ENCODE data around the gene ITGA7. TPM values are rescaled to one million over a fixed set of nuclear protein-coding genes. Genes with fewer than 3 reads are reported as not detected.

Gene ITGA7, protein sequence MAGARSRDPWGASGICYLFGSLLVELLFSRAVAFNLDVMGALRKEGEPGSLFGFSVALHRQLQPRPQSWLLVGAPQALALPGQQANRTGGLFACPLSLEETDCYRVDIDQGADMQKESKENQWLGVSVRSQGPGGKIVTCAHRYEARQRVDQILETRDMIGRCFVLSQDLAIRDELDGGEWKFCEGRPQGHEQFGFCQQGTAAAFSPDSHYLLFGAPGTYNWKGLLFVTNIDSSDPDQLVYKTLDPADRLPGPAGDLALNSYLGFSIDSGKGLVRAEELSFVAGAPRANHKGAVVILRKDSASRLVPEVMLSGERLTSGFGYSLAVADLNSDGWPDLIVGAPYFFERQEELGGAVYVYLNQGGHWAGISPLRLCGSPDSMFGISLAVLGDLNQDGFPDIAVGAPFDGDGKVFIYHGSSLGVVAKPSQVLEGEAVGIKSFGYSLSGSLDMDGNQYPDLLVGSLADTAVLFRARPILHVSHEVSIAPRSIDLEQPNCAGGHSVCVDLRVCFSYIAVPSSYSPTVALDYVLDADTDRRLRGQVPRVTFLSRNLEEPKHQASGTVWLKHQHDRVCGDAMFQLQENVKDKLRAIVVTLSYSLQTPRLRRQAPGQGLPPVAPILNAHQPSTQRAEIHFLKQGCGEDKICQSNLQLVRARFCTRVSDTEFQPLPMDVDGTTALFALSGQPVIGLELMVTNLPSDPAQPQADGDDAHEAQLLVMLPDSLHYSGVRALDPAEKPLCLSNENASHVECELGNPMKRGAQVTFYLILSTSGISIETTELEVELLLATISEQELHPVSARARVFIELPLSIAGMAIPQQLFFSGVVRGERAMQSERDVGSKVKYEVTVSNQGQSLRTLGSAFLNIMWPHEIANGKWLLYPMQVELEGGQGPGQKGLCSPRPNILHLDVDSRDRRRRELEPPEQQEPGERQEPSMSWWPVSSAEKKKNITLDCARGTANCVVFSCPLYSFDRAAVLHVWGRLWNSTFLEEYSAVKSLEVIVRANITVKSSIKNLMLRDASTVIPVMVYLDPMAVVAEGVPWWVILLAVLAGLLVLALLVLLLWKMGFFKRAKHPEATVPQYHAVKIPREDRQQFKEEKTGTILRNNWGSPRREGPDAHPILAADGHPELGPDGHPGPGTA
- 10 to 100 TPM; 21.1 to 46.5 (median 39.0) TPM for polyA plus RNA-seq (ENCODE audit: insufficient read length in 4 of 4)

DNA sequence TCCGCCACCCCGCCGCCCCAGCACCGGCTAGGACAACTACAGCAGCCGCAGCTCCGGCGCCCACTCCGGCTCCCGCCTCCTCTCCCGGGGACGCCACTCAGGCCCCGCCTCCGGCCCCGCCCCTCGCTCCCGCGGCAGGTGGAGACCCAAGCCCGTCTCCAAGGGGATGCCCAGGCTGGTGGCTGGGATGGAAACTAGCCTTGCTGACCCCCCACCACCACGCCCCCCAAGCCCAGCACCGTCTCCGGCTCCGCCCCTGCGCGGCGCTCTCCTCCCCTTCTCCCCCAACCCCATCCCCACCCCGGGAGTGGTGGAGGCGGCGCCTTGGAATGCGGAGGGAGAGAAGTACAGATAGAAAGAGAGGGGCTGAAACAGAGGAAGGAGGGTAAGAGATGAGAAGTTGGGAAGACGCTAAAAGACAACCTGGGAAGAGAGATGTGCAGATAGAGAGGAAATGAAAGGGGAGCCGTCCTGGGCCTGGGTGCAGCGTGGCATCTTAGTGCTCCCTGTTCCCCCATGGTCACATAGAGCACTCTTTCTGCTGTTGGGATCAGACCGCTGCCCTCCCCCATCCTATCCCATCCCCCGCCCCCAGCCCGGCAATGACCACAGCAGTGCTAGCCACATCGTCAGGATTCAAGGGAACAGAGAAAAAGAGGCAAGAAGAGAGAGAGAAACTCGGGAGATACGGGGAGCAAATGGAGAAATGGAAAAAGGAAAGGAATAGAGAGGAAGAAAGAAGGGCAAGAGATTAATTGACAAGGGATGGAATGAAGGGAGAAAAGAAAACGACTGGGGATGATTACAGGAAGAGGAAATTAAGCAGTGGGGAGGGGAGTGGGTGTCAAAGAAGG lies at the start of gene ITGA7:
TSS of gene ITGA7 (minus strand) at position 64 of the 854 bp plus-strand sequence. CDS start 222 bp downstream, outside the sequence.
- DNase-seq (ENCODE audit: low read depth in 4 of 4, low spot score in 3 of 4): no peak

DNA sequence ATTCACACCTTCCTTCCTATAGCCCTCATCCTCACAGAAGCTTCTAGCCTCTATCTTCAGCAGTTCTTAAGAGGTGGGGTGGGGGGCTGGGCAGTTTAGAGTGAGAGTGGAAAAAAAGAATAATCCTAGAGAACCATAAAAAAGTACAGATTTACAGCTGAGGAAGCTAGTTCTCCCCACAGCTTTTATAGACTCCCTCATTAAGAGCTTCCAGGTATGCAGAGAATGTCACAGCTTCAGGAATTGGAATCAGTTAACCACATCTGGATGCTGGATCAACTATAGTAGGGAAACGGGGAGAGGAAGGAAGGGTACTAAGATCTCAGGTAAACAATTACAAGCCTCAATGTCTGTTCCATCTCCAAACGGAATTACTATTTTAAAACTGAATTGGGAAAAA lies 47.5 kb upstream of the ITGA7 start:
- no peak for DNase-seq (ENCODE audit: low read depth in 4 of 4, low spot score in 3 of 4)

DNA sequence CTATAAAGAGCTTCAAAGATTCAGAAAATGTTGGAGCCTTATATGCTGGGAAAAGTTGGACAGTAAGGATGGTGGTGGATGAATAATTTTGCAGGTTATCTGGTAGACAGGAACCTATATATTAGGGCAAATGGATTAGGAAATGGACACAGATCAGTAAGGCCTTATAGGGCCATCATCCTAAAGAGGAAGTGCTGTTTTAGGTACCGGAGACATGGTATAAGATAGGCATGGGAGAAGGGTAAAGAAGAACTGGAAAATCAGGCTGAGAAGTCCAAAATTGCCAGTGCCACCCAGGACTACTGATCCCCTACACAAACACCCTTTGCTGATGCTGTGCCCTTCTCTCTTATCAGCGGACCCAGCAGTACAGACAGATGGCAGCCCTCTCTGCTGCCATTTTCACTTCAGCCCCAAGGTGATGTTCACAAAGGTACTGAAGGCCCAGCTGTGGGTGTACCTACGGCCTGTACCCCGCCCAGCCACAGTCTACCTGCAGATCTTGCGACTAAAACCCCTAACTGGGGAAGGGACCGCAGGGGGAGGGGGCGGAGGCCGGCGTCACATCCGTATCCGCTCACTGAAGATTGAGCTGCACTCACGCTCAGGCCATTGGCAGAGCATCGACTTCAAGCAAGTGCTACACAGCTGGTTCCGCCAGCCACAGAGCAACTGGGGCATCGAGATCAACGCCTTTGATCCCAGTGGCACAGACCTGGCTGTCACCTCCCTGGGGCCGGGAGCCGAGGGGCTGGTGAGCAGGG lies 40.7 kb upstream of the ITGA7 start:
- no peak for DNase-seq (ENCODE audit: low read depth in 4 of 4, low spot score in 3 of 4)

DNA sequence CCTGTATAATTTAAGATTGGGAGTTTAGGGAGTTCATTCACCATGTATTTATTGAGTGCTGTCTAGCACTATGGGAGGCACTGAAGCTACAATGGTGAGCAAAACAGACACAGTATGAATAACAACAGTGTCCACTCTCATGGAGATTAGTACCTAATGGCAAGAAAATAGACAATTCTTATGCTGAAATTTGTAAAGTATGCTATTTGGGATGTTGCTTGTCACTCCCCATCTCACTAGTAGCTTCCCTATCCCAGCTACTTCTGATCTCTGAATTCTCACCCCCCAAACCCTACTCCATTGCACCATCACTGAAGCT lies 39.2 kb upstream of the ITGA7 start:
- no peak for DNase-seq (ENCODE audit: low read depth in 4 of 4, low spot score in 3 of 4)

DNA sequence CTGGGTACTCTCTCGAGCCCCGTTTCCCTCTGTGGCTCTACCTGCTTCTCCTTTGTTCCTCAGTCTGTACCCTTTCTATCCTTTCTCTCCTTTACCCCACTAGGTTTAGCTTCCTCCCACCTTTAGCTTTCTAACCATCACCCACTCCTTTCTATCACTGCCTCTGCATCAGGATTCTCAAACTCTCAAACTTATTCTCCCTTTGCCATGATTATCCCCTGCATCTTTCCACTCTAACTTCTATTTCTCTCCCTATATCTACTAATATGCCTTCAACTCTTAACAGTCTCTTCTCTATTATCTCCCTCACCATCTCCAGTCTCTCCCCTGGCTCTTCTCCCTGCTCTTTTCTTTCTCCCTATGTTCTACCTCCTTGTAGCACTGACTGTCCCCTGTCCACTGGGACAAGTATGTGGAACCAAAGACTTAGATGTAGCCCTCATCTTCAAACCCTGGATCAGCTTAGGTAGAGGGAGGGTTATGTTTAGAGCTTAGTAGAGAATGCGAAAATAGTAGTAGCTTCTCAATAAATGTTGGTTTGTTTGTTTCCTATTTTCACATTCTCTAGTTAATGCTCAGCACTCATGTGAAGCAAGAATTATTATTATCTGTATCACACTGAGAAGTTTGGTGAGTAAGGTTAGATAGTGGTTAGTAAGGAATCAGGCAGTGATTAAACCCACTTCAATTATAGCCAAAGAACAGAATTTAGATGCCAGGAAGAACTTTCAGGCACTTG lies 38.6 kb upstream of the ITGA7 start:
- no peak for DNase-seq (ENCODE audit: low read depth in 4 of 4, low spot score in 3 of 4)

DNA sequence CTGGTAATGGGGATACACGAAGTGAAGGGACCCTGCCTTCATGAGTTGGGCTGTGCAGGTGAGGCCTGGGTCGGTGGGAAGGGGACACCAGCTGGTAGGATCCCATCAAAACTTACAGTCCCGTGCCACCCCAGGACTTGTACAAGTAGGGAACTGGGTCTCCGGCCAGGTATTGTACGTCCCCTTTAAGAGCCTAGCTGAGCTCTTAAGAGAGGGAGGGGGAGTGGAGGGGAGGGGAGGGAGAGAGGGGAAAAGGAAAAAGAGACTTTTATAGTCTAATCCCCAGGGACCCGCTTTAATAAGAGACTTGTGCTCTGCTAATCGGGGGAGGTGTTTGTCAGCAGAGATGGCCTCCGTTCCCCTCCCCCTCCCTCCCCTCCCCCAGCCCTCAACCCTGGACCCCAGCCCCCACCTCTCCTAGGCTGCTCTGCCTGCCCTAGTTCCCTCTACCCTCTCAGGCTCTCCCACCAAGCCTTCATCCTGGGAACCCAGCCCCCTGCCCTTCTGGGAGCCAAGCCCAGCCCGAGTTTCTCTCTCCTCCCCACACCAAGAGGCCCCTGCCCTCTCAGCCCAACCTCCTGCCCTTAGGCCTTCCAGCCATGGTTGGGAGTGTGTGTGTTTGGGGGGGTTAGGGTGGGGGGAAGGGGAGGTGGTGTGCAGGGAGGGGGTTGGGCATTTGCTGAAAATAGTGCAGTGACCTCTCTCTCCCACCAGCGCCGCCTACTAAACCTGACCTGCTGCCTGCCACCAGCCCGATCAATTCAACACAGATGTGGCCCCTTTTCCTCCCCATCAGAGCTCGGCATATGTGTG lies 37.9 kb upstream of the ITGA7 start:
- DNase-seq (ENCODE audit: low read depth in 4 of 4, low spot score in 3 of 4): peak in 2 of 4 donors; percentile 73 to 77

DNA sequence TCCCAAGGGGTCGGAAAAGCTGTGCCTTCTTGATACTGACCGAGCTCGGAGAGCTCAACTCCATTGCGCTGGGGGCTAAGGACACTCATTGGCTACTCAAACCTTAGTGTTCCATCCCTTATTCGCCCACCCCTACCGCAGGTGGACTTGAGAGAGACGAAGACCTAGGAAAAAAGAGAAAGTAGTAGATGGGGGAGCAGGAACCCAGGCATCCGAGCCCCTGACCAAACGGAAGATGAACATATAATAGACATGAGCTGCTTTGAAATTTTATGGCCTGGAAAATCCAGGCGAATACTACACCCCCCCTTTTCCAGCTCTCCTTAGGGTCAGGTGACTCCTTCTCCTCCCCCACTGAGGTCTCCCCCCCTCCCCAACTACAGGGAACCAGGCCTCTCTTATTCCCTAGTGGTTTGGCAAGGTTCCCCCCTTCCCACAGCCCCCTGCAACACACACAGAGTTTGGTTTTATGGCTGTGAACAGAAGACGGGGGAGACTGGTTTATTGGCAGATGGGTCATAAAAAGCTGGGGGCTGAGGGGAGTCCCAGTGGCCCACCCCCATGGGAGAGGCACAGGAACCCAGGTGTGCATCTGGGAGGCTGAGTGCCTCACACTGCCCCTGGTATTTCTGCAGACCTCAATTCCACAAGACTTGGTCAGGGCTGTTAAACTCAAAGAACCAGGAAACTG lies 36.8 kb upstream of the ITGA7 start:
- DNase-seq (ENCODE audit: low read depth in 4 of 4, low spot score in 3 of 4): no peak

DNA sequence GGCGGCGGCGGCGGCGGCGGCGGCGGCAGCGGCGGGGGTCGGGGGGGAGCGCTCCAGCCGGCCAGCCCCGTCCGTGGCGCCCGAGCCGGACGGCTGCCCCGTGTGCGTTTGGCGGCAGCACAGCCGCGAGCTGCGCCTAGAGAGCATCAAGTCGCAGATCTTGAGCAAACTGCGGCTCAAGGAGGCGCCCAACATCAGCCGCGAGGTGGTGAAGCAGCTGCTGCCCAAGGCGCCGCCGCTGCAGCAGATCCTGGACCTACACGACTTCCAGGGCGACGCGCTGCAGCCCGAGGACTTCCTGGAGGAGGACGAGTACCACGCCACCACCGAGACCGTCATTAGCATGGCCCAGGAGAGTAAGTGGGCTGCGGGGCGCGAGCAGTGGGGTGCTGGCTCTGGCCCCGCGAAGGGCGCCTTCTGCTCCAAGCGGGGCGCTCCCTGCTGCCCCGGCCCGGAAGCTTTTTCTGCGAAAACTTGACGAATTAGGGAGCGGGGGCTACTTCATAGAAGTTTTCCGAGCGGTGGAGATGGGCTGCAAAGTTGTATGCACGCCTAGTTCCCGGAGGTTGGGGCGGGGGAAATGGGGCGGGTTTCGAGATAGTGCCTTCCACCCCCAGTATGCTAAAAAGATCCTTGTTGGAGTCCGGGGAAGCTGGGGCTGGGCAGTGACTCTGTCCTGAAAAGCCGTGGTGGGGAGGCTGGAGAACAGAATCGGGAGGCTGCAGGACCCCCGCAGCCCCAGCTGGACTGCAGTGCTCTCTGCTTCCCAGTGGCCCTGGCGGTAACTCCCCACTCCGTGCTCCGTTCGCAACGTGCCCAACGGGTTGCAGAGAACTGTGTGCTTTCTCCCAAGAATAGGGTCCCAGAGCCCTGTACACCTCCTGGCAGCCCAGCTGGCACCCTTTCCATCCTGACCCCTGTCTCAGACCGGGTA lies 36.0 kb upstream of the ITGA7 start:
- DNase-seq (ENCODE audit: low read depth in 4 of 4, low spot score in 3 of 4): no peak

DNA sequence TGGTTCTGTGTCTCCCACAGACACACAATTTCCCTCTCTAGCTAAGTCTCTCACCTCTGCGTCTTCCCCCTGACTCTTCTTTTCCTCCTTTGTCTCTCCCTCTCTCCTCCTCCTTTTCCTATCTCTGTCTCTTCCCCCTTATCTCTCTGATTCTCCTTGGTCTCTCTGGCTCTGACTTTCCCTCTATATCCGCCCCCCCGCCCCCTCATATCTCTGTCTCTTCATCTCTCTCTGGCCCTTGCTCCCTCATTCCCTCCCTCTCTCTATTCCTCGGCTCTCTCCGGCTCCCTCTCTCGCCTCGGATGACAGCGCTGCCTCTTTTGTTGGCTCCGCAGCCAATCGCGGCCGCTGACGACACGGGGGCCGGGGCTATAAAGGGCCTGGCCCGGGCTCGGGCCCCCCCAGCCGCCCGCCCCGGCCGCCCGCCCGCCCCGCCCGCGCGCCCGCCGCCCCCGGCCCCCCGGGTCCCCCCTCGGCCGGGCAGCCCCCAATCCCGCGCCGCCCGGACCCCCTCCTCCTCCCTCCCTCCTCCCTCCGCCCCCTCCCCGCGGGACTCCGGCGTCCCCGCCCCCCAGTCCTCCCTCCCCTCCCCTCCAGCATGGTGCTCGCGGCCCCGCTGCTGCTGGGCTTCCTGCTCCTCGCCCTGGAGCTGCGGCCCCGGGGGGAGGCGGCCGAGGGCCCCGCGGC lies 35.2 kb upstream of the ITGA7 start, which contains the start of gene GDF11:
TSS of gene GDF11 (plus strand) at position 404 of the 687 bp plus-strand sequence. CDS start at position 599, 195 bp downstream.
- DNase-seq (ENCODE audit: low read depth in 4 of 4, low spot score in 3 of 4): peak in 1 of 4 donors; percentile 75

DNA sequence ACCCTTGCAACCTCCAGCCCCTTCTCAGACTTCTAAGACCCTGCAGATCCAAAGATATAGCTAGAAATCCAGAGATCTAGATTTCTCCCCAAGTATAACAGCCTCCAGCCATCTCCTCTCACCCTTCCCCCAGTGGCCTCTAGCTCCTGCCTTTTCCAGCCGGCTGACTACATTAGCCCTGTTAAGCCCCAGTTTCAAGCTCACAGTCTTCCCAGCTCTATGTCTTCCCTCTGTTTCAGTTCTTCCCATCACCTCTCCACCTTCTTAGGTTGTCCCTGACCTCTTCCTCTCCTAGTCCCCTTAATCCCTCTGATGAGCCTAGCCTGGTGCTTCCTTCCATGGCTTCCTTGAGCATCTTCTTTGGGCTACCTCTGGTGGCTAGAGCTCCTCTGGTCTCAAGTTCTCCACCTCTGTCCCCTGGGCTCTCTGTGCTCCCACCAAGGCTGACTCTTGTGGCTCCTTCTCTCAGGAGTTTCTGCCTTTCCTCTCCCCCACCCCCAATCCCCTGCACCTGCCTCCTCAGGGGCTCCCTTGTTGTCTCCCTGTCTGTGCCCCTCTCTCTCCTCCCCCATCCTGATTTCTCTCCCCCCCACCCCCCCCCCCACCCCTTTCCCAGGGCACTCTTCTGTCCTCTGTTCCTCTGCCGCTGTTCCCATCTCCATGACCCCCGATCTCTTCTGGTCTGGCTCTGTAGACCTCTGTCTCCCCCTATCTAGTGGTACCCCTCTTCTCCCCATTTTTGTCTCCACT lies 34.4 kb upstream of the ITGA7 start:
- no peak for DNase-seq (ENCODE audit: low read depth in 4 of 4, low spot score in 3 of 4)

DNA sequence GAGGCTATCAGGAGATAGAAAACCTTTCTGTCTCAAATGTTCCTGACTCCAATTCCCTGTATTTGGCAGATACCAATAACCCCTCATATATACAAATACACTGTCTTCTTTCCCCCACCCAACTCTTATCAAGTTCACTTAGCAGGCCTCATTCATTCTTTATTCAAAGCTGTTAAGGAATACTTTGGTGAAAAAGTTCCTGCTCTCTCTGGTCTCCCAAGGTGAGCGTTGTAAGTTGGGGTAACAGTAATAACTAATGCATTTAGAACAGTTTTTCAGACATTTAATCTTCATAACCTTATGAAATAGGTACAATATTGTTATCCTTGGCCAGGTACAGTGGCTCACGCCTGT lies 31.3 kb upstream of the ITGA7 start:
- DNase-seq (ENCODE audit: low read depth in 4 of 4, low spot score in 3 of 4): no peak

DNA sequence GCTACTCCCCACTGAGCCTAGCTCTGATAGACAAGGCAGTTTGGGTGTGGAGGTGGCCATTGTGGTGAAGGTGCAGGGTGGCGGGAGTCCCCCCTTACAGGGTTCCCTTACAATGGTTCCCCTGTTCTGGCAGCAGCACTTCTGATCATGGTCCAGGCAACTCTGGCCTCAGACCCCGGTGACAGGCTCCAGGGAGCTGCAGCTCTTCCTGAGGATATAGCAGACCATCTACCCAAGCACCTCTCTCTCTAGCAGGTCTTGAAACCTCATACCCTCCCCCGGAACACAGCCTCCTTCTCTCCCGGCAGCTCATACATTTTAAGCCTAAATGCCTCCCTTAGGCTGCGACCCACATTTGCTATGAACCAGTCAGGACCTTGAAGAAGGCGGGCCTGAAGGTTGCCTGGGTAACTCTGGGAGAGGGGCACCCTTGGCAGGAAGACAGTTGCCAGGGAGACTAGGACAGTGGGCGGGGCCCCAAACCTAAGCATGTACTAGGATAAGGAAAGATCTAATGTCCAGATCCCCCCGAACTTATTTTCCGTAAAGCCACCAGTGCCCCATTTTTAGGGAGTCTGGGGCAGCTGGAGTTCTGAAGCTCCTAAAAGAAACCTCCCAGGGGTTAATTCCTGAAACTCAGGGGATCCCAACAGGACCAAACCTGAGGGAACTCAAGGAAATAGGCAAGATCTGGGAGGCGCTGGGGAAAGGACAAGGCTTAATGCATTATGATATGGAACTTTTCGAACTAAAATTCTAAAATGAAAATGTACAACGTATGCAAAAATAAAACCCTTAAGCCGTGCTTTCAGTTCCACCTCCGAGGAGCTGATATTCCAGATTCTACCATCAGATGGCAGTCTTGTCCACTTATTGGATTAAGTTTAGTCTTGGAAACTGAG lies 30.7 kb upstream of the ITGA7 start:
- DNase-seq (ENCODE audit: low read depth in 4 of 4, low spot score in 3 of 4): peak in 3 of 4 donors; percentile 80 to 87 (median 85)

DNA sequence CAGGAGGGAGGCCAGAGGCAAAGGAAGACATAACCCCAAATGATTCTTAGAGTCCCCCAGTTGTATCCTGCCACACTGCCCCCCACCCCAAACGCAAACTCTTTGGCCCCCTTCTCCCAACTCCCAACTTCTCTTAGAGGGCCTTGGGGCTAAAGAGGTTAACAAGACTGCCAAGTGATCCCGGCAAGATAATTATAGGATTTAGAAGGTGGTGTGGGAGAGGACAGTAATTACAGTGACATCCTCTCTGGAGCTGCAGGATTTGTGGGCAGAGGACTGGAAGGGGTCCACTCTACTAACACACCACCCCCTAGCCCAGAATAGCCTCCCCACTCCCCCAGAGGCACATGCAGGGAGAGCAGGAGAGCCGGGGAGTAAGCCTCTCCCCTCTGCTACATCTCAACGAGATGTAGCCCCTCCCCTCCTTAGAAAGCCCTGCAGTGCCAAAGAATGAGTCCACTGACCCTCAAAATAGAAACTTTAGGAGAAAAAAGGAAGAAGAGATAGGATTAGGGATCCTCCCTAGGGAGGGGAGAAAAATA lies 29.9 kb upstream of the ITGA7 start:
- DNase-seq (ENCODE audit: low read depth in 4 of 4, low spot score in 3 of 4): no peak
